HG03045 (cell line): Measurements from ENCODE around the gene UBASH3B.
A peak's percentile ranks its signal among the peaks of the same experiment; 100 is the strongest.

ENCODE experiments used
- ATAC-seq: cut with Tn5 transposase; IDR thresholded peaks from one replicate; pipeline ENCODE4 v1.9.1; 2021; ENCODE audit warnings: mild to moderate bottlenecking, moderate library complexity; ENCODE audit not compliant: unreplicated experiment

The UBASH3B gene

DNA sequence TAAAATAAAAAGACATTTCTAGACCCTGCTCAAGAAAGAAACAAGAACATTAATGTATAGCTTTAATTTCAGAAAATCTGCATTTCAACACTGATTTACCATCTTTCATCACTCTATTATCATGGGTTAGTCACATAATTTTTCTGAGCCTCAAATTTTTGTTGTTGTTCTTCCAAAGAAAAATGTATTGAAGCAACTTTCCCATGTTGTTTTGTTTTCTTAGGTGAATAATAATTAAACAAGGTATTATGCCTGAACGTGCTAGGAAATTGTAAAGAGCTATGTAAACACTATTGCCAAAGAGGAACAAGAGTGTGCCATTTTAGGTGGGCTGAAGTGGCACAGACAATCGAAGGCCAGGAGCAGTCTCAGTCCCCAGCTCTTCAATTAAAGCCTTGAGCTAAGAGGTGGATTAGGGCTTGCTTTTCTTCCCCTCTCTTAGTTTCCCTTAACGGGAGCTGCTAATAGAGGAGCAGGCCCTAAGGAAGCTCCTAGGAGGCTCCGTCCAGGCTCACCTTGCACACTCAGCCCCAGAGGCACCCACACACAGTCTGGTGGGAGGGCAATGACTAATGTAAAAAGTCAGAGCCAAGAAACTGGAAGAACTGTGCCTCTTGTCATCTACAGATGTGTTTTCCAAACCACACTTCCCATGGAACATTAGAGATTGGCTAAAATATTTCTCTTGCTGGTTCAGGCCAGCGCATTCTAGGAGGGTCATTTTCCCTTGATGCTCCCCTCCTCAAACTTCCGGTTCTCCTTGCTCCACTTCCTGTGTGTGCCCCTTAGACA lies 8.8 kb upstream of the UBASH3B start:
- no peak for ATAC-seq

GRCh38 chr11:122647736-122648275 lies 7.7 kb upstream of the UBASH3B start:
- ATAC-seq, result no peak

DNA sequence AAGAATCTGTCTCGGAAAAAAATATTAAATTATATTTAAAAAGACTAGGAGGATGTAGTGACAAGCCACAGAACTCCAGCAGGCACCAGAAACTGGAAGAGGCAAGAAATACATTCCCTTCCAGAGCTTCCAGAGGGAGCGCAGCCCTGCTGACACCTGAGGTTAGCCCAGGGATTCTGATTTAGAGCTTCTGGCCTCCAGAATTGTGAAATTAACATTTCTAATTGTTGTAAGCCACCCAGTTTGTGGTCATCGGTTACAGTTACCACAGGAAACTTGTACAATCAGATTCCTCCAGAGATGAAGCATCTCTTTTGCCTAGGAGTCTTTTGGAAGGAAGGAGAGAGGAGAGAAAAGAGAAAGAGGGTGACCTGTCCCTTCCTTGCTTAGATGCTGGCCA lies 6.4 kb upstream of the UBASH3B start:
- ATAC-seq, result no peak

GRCh38 chr11:122650619-122651018 lies 4.9 kb upstream of the UBASH3B start:
- ATAC-seq, result no peak

- ATAC-seq, result no peak
These were observed 3.0 kb upstream of the UBASH3B start for GRCh38 chr11:122652495-122652894.

- ATAC-seq, result no peak
These were observed 1.5 kb upstream of the UBASH3B start for GRCh38 chr11:122653916-122654585.

DNA sequence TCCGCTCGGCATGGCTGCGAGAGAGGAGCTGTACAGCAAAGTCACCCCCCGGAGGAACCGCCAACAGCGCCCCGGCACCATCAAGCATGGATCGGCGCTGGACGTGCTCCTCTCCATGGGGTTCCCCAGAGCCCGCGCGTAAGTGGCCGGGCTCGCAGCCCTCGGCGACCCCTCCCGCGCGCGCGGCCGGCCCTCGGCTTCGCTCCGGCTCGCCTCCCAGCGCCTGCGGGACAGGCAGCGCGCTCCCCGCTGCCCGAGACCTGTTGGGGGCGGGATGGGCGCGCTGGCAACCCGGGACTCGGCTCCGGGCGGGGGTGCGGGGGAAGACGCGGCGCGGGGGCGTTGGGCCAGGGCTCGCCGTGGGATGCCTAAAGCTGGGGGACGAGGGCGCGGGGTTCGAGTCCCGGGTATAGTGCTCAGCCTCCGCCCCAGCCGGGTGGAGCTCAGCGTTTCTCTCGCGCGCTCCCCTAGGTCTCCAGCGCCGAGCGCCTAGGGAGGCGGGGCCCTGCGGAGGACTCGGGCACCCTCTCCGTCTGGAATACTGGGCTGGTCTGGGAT lies 630 bp downstream of the UBASH3B start:
- peak; percentile 45 for ATAC-seq

- ATAC-seq, result no peak
These were observed 1.1 kb downstream of the UBASH3B start for GRCh38 chr11:122656631-122657101.

DNA sequence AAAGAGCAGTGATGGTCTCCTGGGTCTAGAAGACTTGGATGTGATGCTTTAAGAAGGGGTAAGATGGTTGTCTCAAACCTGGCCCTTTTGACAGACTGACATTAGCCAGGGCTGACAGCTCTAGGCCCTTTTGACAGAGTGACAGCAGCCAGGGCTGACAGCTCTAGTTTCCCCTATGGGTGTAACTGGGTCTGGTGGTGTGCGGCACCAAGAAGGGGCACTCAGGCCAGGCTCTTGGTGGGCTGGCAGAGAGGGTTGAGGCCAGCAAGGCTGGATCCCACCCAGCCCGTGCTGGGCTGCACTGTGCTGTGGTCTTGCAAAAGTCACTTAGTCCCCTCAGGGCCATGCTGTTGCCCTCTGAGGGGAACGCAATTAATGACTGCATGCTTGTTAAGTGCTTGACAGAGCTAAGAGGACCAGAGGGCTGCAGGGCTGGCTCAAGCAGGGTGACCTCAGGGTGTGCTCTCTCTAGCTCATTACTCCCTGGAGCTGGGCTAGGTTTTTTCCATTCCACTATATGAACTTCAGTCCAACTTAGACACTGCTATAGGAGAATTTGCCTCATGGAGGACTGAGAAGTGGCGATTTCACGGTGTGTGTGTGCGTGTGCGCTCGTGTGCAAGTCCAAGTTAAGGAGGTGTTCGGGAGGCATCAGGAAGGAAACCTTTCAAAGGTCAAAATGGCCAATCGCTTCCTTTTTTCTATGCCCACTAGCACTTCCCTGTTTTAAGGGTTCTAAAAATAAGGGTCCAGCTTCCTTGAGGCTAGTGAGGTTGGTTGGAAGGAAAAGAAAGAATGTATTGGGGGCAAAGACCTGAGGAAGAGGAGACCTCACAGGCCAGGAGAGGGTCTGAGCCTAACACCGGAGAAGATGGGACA lies 4.4 kb downstream of the UBASH3B start:
- ATAC-seq, result no peak

DNA sequence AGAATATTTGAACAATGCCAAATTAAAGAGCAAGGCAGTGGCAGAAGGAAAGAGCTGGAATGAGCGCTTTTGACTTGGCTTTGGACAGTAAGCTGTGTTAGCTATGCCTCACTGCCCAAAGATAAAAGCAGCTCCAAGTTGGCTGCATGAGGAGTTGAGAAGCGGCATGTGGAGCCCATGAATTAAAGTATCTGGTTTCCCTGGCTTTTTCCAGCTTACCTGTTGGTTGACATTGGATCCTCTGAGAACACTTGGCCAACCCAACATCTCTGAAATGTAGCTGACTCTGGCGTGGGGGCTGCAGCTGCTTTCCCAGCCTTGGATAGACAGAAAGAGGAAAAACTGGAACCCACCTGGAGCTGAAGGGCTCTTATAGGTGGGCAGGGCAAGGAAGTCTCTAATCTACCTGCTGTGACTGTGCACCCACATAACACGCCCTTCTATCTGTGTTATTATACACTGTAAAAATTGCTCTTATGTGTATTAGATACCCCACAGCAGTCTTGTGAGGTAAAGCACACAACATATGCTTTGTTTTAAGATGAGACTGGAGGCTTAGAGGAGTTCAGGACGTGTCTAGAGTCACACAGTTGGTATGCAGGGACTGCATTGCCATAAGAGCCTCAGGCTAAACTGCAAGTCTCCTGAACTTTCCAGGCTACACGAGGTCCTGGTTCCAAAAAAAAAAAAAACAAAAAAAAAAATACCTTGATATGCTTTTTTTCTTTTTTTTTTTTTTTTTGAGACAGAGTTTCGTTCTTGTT lies 5.8 kb downstream of the UBASH3B start:
- ATAC-seq, result no peak

DNA sequence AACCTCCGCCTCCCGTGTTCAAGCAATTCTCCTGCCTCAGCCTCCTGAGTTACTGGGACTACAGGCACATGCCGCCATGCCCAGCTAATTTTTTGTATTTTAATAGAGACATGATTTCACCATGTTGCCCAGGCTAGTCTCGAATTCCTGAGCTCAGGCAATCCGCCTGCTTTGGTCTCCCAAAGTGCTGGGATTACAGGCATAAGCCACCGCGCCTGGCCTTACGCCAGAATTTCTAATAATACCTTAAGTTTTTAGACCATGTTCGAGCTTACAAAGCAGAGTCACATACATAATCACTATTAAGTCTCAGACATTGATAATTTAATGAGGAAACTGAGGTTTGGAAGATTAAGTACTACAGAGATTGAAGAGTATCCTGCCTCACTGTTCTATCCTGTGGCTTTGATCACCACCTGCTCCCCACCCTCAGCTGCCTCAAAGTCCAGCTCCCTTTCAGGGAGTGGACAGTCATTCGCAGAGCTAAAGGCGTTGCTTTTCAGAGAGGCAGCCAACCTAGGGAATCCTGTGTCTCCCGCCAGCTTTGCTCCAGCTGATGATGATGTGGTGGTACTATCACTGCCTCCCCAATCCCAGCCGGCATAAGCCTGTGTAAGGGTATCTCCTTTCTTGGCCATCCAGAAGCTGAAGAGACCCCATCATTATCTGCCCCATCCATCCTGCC lies 7.7 kb downstream of the UBASH3B start:
- ATAC-seq, result no peak

GRCh38 chr11:122663764-122664163 lies 8.2 kb downstream of the UBASH3B start:
- no peak for ATAC-seq

DNA sequence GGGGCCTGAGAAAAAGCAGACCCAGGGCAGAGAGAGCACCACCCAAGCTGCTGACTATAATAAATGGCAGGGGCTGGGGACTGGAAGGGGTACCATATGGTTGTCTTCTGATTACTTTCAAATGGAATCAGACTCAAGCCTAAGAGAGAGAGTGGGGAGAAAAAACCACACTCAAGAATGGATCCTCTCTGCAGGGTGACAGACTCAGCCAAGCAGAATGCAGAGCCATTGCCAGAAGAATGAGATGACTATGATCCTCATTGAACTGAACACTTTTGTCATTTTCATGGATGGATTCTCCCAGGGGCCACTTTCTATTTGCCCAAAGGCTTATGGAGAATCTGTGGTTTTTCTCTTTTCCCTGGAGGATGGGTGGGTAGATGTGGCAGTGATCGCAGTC lies 8.7 kb downstream of the UBASH3B start:
- no peak for ATAC-seq

GRCh38 chr11:122665861-122666260 lies 10.3 kb downstream of the UBASH3B start:
- no peak for ATAC-seq

DNA sequence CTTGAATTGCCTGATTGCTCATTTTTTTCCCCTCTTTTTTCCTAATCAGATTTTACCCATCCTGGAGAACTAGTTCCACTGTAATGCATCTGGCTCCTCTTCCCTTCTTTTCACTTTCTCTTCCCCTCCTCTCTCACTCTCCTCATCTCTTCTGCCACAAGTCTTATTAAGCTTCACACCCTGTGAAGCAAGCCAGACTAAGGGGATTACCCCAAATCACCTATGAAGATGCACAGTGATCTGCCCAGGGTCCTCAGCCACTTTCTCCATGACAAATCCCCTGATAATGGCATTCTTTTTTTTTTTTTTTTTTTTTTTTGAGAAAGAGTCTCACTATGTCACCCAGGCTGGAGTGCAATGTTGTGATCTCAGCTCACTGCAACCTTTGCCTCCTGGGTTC lies 11.2 kb downstream of the UBASH3B start:
- ATAC-seq, result no peak

DNA sequence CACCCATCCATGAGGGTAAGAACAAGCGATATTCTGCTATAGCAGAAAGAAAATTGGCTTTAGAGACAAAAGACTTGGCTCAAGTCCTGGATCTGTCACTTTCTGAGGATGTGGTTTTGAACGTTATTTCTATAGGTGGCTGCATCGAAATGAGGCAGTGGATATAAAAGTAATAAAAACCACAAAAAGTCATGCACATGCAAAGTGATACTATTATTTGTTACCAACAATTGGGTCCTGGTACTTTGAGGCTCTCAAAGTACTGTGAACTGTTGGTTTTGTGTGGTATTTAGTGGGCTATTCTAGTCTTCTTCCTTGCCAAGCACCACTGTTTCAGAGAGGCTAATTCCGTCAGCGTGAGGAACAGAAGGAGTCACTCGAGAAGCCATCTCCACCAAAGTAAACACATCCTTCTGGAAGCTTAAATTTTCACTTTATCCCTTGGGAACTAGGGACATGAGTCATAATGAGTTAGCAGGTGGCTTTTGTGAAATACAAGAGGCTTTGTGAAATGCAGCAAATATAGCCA lies 13.1 kb downstream of the UBASH3B start:
- ATAC-seq, result no peak

- ATAC-seq, result no peak
These were observed 14.6 kb downstream of the UBASH3B start for GRCh38 chr11:122670131-122670530.

DNA sequence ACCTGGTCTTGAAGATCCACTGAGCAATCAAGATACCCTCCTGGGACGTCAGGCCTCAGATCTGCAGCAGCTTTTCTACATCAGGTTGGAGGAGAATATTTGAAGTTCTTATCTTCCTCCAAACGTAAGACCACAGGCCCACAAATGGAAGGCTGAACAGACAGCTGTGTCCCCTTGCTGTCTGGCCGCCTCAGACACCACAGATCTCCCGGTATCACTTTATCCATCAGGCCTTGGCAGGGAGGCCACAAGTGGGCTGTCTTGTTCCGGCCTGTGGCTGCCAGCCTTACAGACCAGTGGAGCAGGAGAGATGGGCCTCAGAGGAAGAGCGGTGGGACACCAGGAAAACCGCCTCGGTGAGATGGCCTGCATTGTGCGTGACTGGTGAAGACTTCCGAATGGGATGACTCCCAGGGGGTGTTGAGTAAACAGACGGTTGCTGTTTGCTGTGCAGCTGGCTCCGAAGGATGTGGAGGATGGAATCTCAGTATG lies 15.9 kb downstream of the UBASH3B start:
- ATAC-seq, result no peak

DNA sequence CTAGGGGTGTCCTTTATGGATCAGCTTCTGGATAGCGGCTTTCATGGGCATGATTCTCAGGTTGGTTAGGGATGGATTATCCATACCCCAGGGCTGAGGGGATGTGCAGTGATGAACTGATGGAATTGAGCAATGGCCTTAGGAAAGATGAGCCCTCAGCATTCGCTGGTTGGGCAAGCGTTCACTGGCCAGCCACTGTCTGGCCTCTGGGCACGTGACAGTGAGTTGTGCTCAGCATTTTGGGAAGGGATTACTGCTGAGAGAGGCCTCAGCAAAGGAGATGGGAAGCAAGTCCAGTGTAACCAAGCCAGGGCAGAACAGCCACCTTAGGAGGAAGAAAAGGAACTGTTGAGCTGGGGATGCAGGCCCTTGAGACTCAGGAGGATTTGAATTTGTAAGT lies 17.4 kb downstream of the UBASH3B start:
- no peak for ATAC-seq
